SIG-M5 (cell line): ENCODE measurements around the gene LTA4H.

Experiments used
- DNase-seq: peaks from one replicate; lab custom pipeline; 2025; lab: John Stamatoyannopoulos, UW

LTA4H gene

GRCh38 chr12:96034621-96035282 is 635 bp downstream of the LTA4H start:
- no peak for DNase-seq

DNA sequence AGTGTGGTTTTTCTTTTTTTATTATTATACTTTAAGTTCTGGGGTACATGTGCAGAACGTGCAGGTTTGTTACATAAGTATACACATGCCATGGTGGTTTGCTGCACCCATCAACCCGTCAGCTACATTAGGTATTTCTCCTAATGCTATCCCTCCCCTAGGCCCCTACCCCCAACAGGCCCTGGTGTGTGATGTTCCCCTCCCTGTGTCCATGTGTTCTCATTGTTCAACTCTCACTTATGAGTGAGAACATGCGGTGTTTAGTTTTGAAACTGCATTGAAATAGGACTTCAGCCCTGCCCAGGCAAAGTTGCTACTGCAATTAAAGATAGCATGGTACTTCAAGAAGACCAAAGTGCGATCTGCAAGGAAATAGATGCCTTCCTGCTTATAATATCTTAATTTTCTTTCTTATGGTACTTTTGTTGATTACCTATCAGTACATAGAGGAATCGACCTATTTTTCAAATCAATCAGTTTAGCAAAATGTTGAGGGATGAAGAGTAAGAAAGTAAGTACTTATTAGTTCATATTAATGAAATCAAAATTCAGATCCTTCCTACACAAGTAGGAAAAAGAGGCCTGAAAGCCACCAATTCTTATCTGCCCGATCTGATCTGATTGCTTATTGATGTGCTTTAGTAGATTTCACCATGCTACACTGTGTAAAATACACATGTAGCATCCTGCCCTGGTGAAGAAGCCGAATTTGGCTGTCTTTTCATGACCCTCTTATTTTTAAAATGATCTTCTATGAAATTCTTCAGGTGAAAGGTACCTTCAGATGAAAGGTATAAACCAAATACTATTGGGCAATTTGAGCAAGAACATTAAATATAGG is 1.6 kb downstream of the LTA4H start:
- no peak for DNase-seq

DNA sequence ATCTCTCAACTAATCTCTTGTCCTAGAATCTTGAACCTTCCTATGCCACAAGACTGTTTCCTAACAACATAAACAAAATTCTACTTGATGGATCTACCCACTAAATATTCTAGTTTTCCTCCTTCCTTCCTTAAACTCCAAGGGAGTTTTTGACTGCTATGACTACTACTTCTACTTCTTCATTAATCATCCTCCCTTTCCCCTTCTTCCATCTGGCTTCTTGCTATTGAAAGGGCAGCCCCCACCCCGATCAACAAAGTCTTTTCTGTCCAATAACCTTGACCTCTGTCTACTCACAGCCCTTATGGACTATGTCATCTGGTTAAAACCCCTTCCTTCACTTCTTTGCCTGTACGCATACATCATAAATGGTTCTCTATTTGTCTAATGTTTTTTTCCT is 5.6 kb downstream of the LTA4H start:
- DNase-seq, result no peak

GRCh38 chr12:96028538-96028937 is 6.8 kb downstream of the LTA4H start:
- no peak for DNase-seq

DNA sequence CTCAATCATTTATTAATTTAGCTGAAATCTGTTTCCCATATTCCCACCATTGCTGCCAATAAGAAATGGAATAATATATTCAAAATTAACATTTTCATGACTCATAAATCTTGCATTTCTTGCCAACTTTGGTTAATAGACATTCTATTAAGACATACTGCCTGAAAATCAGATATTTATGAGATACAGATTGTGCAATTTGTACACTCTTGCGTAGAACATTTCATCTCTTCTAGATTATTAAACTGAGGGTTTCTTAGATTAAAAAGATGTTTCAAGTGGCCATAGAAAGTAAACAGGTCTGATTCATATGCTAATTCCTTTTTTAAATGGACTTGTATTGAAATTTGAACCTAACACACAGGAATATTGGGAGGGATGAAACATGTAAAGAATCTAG is 9.1 kb downstream of the LTA4H start:
- DNase-seq, result no peak

DNA sequence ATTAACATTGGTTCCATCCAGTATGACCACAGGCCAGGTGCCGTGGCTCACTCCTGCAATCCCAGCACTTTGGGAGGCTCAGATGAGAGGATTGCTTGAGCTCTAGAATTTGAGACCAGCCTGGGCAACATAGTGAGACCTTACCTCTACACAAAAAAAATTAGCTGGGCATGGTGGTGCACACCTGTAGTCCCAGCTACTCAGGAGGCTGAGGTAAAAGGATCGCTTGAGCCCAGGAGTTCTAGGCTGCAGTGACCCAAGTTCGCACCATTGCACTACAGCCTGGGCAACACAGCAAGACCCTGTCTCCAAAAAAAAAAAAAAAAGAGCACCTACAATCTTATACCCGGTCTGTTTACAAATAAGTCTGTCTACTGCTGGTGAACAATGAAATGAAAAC is 9.9 kb downstream of the LTA4H start:
- DNase-seq, result no peak

- peak; percentile 67 for DNase-seq
Measured at GRCh38 chr12:96020314-96021003, 14.9 kb downstream of the LTA4H start.

GRCh38 chr12:96015672-96016071 is 19.7 kb downstream of the LTA4H start:
- DNase-seq, result no peak

GRCh38 chr12:96014943-96015599 is 20.3 kb downstream of the LTA4H start:
- no peak for DNase-seq

DNA sequence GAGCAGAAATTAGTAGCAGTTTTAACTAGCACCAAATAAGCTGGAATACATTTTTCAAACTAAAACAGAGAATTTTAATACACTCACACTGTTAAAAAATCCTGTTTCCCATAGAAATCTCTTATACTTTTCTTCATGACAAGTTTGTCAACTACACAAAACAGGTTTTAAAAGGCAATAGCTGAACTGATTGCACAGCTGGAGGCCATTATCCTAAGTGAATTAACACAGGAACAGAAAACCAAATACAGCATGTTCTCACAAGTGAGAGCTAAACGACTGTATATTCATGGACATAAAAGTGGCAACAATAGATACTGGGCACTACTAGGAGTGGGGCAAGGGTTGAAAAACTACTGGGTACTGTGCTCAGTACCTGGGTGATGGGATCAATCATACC is 27.7 kb downstream of the LTA4H start:
- DNase-seq, result no peak

- no peak for DNase-seq
Measured at GRCh38 chr12:96006727-96007126, 28.7 kb downstream of the LTA4H start.

DNA sequence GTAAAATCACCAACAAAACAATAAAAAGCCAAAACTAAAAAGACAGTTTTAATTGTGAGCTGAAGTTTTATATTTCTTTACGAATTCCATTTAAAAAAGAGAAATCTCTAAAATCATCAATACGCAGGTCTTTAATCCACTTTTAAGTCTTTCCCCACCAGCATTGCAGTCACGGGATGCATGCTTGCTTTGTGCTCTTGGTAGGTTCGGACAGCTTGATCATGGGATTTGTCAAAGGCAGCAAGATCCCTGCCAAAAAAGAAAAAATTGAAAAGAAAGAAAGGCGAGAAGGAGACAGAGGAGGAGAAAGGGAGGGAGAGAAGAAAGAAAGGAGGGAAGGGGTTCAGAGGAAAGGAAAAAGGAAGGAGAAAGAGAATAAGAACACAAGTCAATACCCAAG is 34.5 kb downstream of the LTA4H start:
- DNase-seq, result no peak

DNA sequence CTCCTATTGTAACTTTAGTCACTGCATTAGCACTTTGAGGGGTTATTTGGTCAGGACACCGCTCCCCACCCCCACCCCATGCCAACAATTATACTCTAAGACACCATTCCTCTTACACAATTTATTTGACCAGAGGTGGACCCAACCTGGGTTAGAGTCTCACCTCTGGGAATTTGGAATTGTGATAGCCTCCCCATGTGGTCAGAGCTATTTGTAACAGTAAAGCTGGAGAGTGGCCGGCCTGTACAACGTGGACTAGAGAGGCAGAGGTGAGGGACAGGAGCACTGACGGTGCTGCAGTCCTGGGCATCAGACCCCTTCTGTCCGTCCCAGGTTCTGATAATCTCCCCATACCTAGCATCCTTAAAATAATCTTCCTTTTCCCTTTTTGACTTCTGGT is 35.9 kb downstream of the LTA4H start:
- no peak for DNase-seq

GRCh38 chr12:95998611-95999286 is 36.6 kb downstream of the LTA4H start:
- DNase-seq, result peak; percentile 74

DNA sequence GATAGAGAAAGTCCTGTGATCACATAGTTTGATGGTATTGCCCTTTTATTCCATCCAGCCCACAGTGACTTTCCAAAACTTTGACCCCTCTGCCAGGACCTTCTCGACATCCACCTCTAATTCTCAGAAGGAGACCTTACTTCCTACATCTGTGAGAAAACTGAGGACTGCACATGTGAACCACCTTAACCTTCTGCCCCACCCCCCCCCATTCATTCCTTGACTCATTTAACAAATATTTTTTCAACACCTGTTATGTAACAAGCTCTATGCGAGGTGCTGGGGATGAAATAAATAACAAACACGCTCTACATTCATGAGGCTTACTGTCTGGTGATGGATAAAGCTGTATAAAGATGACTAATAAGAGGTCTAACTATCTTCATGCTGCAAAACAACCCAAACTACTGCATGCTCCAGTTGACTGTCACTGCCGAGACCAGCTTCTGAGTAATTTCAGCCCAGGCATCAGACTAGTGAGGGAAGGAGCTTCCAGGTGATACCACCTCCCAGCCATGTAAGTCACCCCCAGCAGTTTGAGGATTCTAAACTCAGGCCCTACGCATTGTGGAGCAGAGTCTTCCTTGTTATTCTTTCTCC is 37.4 kb downstream of the LTA4H start:
- DNase-seq, result no peak

- no peak for DNase-seq
Measured at GRCh38 chr12:95997276-95997675, 38.1 kb downstream of the LTA4H start.

GRCh38 chr12:95996034-95996658 is 39.2 kb downstream of the LTA4H start, which contains the start of gene HAL:
HAL (minus strand) TSS chr12:95996344; CDS start chr12:95995910, 434 bp downstream.
- DNase-seq, result peak; percentile 86

DNA sequence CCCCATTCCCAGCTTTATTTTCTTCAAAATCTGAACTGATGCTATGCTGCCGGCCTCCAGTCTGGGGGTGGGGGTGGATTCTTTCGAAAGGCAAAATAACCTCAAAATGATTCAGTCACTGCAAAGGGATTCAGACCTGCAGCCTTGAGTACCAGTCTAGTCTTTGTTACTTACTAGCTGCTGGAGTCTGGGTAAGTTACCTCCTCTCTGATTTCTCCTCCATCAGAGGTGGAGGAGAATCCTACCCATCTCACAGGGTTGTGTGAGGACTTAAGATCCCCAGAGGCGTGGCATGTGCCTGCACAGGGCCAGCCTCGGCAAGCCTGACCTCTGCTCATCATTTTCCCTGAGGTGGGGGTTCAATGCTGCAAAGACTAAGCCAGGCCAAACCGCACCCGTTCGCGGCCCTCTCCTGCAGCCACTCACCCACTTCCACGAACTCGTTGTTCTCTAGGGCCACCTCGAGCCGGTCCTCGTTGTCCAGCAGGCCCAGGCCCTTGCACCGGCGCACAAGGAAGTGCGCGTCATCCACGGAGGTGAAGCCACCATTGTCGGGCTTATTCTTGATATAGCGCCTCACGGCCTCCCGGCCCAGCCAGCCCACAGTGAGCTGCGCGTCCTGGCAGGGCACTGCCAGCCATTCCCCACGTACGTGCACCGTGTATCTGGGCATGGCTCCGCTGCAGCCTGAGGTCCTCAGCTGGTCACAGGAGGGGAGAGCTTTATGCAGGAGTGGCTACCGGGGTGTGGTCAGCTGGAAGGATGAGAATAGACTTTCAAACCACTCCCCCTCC is 40.0 kb downstream of the LTA4H start:
- DNase-seq, result no peak

DNA sequence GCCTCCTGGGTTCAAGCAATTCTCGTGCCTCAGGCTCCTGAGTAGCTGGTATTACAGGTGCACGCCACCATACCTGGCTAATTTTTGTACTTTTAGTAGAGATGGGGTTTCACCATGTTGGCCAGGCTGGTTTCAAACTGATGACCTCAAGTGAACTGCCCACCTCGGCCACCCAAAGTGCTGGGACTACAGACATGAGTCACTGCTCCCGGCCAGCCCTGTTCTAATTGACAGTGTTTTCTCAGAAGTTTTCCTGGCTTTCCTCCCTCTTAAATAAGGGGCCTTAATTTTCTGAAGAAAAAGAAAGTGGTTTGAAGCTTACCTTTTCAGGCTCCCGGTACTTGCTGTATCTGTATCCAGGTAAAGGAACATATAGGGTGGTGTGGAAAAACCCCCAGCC is 40.9 kb downstream of the LTA4H start:
- no peak for DNase-seq

DNA sequence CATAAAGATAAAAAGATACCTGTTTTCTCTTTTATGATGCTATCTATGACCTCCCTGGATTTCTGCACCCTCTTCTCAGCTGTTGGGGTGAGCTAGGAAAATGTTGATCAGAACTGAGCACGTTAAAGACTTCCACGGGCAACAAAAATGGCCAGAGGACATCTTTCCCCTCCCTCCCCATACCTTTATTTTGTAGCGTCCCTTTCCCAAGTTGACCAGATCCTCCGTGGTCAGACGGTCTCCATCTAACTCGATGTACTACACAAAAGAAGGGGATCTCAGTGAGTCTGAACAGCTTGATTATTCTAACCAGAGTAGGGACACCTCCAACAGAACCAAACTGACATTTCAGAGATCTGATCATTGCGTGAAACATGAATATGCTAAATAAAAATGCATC is 41.5 kb downstream of the LTA4H start:
- no peak for DNase-seq
